Measurements from ENCODE around the gene MACROD2. TPM values are rescaled to one million over a fixed set of nuclear protein-coding genes. Genes with fewer than 3 reads are reported as not detected.

Gene MACROD2
- total and polyA plus RNA-seq, 2 of the 4 experiments (the other 2 are of a cell fraction): not detected

DNA sequence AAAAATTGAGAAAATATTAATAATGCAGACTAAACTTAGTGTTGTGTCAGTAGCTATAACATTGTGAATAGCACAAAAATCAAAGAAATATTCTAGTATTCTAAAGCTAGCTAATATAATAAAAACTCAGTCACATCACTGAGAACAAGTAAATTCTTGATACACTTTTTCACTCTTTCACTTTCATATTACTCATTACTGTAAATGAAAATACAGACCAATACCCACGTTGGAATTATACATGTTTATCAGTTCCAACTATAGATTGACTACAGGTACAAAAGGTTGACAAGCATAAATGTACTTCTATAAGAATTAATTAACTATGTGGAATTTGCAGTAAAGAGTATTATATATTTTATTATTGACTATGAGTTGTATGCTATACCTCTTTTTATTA, 1385.5 kb downstream of the MACROD2 start:
- Histone ChIP-seq H3K9ac (ENCODE audit: low read depth, low read length) (no peak overlapping the region), H3K27ac (ENCODE audit: insufficient read depth, low read length) (no peak overlapping the region), H3K4me3 (ENCODE audit: insufficient read depth, low read depth, low read length) (no peak overlapping the region), H4K20me1 (ENCODE audit: insufficient read depth, low read length) (no peaks in the 10 kb centered on the region), H2AK5ac (ENCODE audit: low read depth, low read length) (no peak overlapping the region), H2BK120ac (ENCODE audit: low read depth, low read length) (no peak overlapping the region), H3K9me1 (ENCODE audit: insufficient read depth, low read length) (no peaks in the 10 kb centered on the region), H2AK9ac (replicated peaks; ENCODE audit: low read depth, low read length, poor library complexity) (no peak overlapping the region), H3K79me1 (ENCODE audit: low read depth in 1 of 2, low read length in 2 of 2) (no peaks in the 10 kb centered on the region), H2AFZ (replicated peaks; ENCODE audit: low read length, poor library complexity) (no peak overlapping the region), H3K23ac (ENCODE audit: low read depth, low read length) (no peak overlapping the region), H4K5ac (ENCODE audit: low read depth, low read length) (no peak overlapping the region), H3K18ac (ENCODE audit: low read depth, low read length) (no peak overlapping the region), H3K4ac (ENCODE audit: low read depth, low read length) (no peak overlapping the region), H3K14ac (replicated peaks; ENCODE audit: low read depth, low read length) (no peak overlapping the region), H2BK15ac (ENCODE audit: low read depth, low read length) (no peak overlapping the region), H3K4me2 (ENCODE audit: low read depth, low read length) (no peak overlapping the region), H3K9me3 (ENCODE audit: control insufficient read depth, insufficient read depth, low read length) (no peaks in the 10 kb centered on the region; the same call in 1 of the 2 replicates), H4K91ac (ENCODE audit: insufficient read depth, low read depth, low read length) (no peak overlapping the region), H2BK5ac (ENCODE audit: low read depth, low read length, poor library complexity, severe bottlenecking) (no peak overlapping the region), H4K8ac (ENCODE audit: low read depth in 2 of 2, low read length in 2 of 2) (no peak overlapping the region), H3K56ac (ENCODE audit: extremely low read depth, insufficient read depth, low read length) (no peak overlapping the region), H3K27me3 (ENCODE audit: control insufficient read depth, insufficient read depth, low read length) (no peaks in the 10 kb centered on the region), H3K4me1 (ENCODE audit: control insufficient read depth, insufficient read depth, low read length) (no peaks in the 10 kb centered on the region), H2BK20ac (ENCODE audit: low read depth, low read length) (no peak overlapping the region), H3K36me3 (ENCODE audit: control insufficient read depth, insufficient read depth, low read length) (no peaks in the 10 kb centered on the region)
- intact Hi-C loops (cut with micrococcal nuclease): no loop called here
- ChIA-PET POLR2A (ENCODE audit: unreplicated experiment) (no interaction called here), CTCF (no interaction called here)
- no TSS peak for BruUV-seq (replicated peaks)
- ATAC-seq (ENCODE audit: low read depth) (no peak), DNase-seq (no peak)
- no CpG with 5 or more reads among the region's 1 CpG for WGBS, 2 experiments (ENCODE audit: extremely low coverage in 2 of 2, insufficient read length in 1 of 2)
- TF ChIP-seq MAZ (IDR thresholded peaks at IDR 0.05; ENCODE audit: borderline replicate concordance, low read depth, low read length) (no peak), POLR2A (IDR thresholded peaks at IDR 0.05; ENCODE audit: low read depth, low read length) (no peak)
- TF ChIP-seq, protein P1, sequence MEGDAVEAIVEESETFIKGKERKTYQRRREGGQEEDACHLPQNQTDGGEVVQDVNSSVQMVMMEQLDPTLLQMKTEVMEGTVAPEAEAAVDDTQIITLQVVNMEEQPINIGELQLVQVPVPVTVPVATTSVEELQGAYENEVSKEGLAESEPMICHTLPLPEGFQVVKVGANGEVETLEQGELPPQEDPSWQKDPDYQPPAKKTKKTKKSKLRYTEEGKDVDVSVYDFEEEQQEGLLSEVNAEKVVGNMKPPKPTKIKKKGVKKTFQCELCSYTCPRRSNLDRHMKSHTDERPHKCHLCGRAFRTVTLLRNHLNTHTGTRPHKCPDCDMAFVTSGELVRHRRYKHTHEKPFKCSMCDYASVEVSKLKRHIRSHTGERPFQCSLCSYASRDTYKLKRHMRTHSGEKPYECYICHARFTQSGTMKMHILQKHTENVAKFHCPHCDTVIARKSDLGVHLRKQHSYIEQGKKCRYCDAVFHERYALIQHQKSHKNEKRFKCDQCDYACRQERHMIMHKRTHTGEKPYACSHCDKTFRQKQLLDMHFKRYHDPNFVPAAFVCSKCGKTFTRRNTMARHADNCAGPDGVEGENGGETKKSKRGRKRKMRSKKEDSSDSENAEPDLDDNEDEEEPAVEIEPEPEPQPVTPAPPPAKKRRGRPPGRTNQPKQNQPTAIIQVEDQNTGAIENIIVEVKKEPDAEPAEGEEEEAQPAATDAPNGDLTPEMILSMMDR (conservative IDR thresholded peaks at IDR 0.05; ENCODE audit: low read depth, low read length): no peak
- in situ Hi-C loops (cut with MboI; ENCODE audit: low sequenced_read_pairs): no loop called here
- dilution Hi-C loops (cut with HindIII; ENCODE audit: low sequenced_read_pairs, unreplicated experiment): no loop called here

Data from IMR-90 (cell line).